Subcutaneous adipose tissue (tissue), 4 donors: Measurements from ENCODE around the gene BRD3. TPM values are rescaled to one million over a fixed set of nuclear protein-coding genes. Genes with fewer than 3 reads are reported as not detected.

Source experiments
- total RNA-seq, 4 donors: library from RNA; depleted of rRNA; stranded (reverse); fragments of >200 nt; gene quantifications; one replicate each; pipeline ENCODE4 v1.1.0, GENCODE V29; 2016
- TF ChIP-seq, protein P1 (sequence below): fragments of 450-650 bp; IDR thresholded peaks from one replicate; pipeline ENCODE4 v1.5.1; 2016; ENCODE audit warnings: low read depth, mild to moderate bottlenecking, control low read depth, antibody characterized with exemption, moderate library complexity

Gene BRD3
- total RNA-seq, 4 donors from 2014 or later: 18.7 to 67.4 (median 22.1) TPM

DNA sequence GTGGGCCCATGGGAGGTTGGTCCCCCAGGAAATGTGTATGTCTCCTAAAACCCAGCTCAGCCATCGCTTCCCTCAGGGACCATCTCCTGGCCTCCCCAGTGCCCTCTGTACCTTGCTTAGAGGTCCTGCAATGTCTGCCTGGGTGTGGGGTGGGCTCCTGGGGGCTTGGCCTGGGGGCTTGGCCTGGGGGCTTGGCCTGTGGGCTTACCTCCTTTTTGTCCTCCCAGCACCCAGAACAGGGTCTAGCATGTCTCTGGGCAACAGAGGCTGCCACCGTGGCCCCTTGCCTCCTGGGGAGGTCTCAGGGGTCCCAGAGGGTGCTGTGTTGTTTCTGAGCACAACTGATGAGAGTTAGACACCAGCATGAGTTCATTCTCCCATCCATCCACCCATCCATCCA lies 65.0 kb downstream of the BRD3 start:
- TF ChIP-seq, protein P1, sequence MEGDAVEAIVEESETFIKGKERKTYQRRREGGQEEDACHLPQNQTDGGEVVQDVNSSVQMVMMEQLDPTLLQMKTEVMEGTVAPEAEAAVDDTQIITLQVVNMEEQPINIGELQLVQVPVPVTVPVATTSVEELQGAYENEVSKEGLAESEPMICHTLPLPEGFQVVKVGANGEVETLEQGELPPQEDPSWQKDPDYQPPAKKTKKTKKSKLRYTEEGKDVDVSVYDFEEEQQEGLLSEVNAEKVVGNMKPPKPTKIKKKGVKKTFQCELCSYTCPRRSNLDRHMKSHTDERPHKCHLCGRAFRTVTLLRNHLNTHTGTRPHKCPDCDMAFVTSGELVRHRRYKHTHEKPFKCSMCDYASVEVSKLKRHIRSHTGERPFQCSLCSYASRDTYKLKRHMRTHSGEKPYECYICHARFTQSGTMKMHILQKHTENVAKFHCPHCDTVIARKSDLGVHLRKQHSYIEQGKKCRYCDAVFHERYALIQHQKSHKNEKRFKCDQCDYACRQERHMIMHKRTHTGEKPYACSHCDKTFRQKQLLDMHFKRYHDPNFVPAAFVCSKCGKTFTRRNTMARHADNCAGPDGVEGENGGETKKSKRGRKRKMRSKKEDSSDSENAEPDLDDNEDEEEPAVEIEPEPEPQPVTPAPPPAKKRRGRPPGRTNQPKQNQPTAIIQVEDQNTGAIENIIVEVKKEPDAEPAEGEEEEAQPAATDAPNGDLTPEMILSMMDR: no peak

DNA sequence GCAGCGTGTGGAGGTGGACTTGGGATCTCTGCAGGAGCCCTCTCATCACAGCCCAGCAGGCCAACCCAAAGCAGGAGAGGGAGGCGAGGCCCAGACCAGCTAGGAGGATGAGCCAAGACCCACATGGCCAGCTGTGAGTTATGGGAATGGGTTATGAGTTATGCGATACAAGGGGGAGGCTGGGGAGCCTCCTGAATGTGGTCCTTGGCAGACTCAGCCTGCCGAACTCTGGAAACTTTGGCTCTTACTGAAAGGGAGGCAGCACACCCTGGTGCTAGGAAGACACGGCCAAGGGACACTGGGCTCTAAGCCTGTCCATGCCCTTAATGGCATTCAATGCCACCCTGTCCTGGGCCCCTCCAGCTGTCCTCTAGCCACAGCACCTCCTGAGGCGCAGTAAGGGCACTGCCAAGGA lies 68.0 kb downstream of the BRD3 start:
- TF ChIP-seq, protein P1: no peak

DNA sequence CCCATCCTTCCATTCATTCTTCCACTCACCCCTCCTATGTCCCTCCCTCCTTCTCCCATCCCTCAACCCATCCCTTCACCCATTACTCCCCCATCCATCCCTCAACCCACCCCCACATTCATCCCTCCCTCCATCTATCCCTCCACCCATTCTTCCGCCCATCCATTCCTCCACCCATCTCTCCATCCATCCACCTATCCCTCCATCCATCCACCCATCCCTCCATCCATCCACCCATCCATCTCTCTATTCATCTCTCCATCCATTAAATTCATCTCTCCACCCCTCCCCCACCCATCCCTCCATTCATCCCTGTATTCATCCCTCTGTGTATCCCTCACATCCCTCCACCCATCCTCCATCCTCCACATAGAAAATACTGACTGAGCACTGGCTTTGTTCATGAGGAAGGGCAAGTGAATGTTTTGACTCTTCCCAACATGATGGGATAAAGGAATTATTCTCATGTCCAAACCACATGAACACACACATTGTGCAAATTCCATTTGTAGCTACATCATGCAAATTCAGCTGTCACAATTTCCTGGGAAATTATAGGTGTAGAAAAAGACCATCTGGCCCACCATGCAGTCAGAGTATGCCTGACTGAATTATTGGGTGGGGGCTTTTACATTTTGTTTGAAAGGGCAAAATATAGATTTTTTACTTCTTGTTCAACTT lies 68.8 kb downstream of the BRD3 start:
- TF ChIP-seq, protein P1: no peak

DNA sequence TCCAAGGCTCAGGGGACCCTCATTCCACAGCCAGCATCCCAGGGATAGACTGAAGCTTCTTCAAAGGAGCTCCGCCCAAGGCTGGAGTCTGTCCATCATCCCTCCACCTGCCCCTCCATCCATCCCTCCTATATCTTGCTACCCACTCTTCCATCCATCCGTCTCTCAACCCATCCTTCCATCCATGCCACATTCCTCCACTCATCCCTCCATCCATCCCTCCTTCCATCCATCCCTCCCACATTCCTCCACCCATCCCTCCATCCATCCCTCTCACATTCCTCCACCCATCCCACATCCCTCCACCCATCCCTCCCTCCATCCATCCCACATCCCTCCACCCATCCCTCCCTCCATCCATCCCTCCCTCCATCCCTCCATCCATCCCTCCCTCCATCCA lies 70.2 kb downstream of the BRD3 start:
- TF ChIP-seq, protein P1: no peak

DNA sequence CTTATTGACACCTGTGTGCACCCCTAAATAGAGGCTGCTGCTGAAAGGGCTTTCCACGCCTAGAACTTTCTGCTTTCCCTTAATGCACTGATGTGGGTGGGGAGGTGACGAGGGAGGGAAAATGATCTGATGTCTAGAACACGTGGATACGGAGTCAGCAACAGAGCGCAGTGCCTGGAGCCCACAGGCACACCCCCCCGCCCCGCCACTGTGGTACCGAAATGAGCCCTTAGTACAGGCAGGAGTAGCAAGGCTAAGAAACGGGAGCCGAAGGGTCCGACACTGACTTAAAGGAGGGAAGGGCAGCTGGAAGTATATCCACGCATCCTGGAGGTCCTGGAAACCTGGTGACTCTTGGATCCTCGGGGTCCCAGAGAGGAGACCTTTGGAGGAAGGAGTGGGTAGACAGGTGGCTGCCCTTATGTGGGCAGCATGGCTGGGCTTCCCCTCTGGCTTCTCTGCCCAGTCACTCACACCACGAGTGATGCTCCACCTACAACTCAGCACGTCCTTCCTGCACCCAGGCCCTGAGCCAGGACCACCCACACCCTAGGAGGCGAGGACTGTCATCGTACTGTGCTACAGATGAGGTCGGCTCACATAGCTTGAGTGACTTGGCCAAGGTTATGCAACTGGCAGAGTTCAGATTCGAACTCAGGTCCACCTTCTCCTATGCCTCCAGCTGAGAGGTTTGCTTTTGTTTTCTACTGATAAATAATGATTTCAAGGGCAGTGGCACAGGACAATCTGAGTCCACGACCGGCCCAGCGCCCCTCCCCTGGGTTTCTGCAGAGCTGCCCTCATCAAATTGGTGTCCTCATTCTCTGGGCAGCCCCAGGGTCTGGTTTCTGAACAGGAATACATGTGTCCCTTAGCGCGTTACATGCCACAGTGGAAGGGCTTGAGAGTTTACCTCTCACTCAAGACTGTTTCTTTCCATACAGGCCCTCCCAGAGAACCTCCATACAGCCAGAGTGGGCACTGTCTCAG lies 71.0 kb downstream of the BRD3 start:
- TF ChIP-seq, protein P1: no peak

DNA sequence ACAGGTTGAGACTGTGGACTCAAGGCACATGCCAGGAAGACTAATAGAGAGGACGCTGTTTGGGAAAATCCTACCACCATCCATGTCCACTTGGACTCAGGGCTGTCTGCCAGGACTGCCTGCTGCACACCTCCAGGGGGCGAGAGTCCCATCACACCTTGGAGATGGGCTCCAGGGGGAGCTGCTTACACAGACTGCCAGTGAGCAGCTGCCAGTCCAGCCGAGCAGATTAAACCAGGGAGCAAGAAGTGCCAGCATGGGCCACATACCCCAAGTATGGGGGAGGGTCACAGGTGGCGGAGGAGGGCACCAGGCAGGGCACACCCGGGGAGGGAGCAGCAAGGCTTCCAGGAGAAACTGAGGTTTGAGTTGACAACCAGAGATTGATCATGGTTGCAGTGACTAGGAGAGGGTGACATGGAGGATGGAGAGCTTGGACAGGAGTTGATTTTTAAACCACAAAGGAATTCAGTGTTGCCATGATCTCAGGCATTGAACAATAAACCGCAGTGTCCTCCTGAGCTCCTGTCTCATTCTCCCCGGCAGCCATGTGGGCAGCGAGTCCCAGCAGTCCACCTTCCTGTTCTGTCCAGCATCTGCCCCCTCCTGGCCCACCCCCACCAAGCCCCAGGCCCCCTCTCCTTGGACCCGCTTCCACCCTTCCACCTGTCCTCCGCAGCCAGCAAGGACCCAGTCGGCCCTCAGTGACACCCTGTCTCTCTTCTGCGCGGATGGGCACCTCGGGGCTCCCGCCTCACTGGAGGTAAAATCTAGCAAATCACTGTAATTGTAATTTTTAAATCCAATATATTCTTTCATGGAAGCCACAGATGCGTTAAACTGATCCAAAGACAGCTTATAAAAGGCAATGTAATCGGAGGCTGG lies 72.6 kb downstream of the BRD3 start:
- TF ChIP-seq, protein P1: no peak
